Heart left ventricle (tissue), 16 donors: Measurements from ENCODE around the gene BACH2. TPM values are rescaled to one million over a fixed set of nuclear protein-coding genes. Genes with fewer than 3 reads are reported as not detected.

Experiments used
- ATAC-seq, 4 donors: fragments of 200-7000 bp; cut with Tn5 transposase; one replicate each; pipeline ENCODE4 v1.9.1; 2020 to 2022; ENCODE audit warnings: moderate library complexity in 4 of 4, mild to moderate bottlenecking in 3 of 4, moderate number of reproducible peaks in 1 of 4
- DNase-seq, 5 donors: peaks; one replicate each; pipeline ENCODE4 v3.0.0-alpha.2; 2020
- H3K27ac ChIP-seq, 12 donors: fragments of 200-600 bp; sonication (generic) in 4 of 12; one replicate each; pipeline versions ENCODE4 v1.5.0 to v1.8.0; 2016 to 2022; ENCODE audit warnings: mild to moderate bottlenecking in 2 of 12
- H3K27me3 ChIP-seq, 9 donors: fragments of 200-600 bp; sonication (generic) in 2 of 9; one replicate each; pipeline versions ENCODE4 v1.5.1 to v1.8.0; 2016 to 2022; ENCODE audit warnings: mild to moderate bottlenecking in 3 of 9
- H3K36me3 ChIP-seq, 9 donors: fragments of 200-600 bp; sonication (generic) in 2 of 9; one replicate each; pipeline versions ENCODE4 v1.5.0 to v1.8.0; 2018 to 2022; ENCODE audit warnings: mild to moderate bottlenecking in 2 of 9
- H3K4me1 ChIP-seq, 12 donors: fragments of 200-600 bp; sonication (generic) in 4 of 12; one replicate each; pipeline versions ENCODE4 v1.5.0 to v1.8.0; 2016 to 2022; ENCODE audit warnings: mild to moderate bottlenecking in 3 of 12
- H3K4me3 ChIP-seq, 12 donors: fragments of 200-600 bp; sonication (generic) in 4 of 12; one replicate each; pipeline versions ENCODE4 v1.5.0 to v1.8.0; 2017 to 2022; ENCODE audit warnings: mild to moderate bottlenecking in 9 of 12, moderate library complexity in 4 of 12
- H3K9me3 ChIP-seq, 12 donors: fragments of 200-600 bp; sonication (generic) in 4 of 12; one replicate each; pipeline versions ENCODE4 v1.5.0 to v1.8.0; 2016 to 2022; ENCODE audit warnings: mild to moderate bottlenecking in 1 of 12
- CTCF ChIP-seq, 12 donors: fragments of 200-600 bp; sonication (generic) in 4 of 12; IDR thresholded peaks; one replicate each; pipeline versions ENCODE4 v1.5.0 to v1.8.0; 2018 to 2022; ENCODE audit warnings: antibody characterized with exemption in 12 of 12, mild to moderate bottlenecking in 5 of 12
- POLR2A ChIP-seq, 2 donors: fragments of 450-650 bp; IDR thresholded peaks; one replicate each; pipeline ENCODE4 v1.6.1; 2017; ENCODE audit warnings: antibody characterized with exemption in 2 of 2, mild to moderate bottlenecking in 2 of 2, moderate library complexity in 2 of 2
- WGBS, 4 donors: extraction: QIAGEN DNeasy Blood & Tissue Kit in 2 of 4; methylation state at CpG; one replicate each; pipeline versions ENCODE4 v1.1.5 to v1.1.7; 2013 to 2018; 5-methylcytosine and 5-hydroxymethylcytosine counted together
- intact Hi-C, 10 donors: fragments of 100-400 bp; cut with DNase I; formaldehyde crosslinking; loops; one replicate each; pipeline versions ENCODE4 v1.11.1 to v1.14.2; 2022
- polyA plus RNA-seq, 2 donors: library from polyadenylated mRNA; stranded (reverse); fragments of 200-250 nt; gene quantifications; one replicate each; pipeline ENCODE4 v1.2.3, GENCODE V29; 2013
- total RNA-seq, 9 donors: library from RNA; depleted of rRNA in 2 of 9; stranded (reverse); fragments of >200 nt in 2 of 9; fragmentation: NEBNext Ultra II Directional in 3 of 9; extraction: Animal tissue kit (Norgen Biotek cat#: 25700) in 3 of 9; gene quantifications; one replicate each; pipeline versions ENCODE4 v1.1.0 to v1.2.4, GENCODE V29; 2016 to 2023
- donor health status: ischemic (EF 13 %, LVEDD 7.1; RV severe dilation, severe dysfunction).
- donor health status: healthy with polysubstance abuse.
- donor health status: DM: no; HTN: yes; CAD: no.
- donor health status: DM: no; HTN: no; CAD: no.
- donor health status: ischemic (EF 25% LVEDD 6.9; RV normal size, moderate dysfunction).
- donor health status: ischemic (EF 25% LVEDD 5.7; RV mildly dilated, moderate dysfunction).
- donor health status: healthy.
- donor health status: DM: yes; HTN: yes; CAD: no.
- donor health status: ischemic (EF 35%, LVEDD 5.7; RV mildly dilated, moderate dysfunction).
- donor health status: nonischemic (EF 11% LVEDD 7.7; RV severe dilation, severe dysfunction).
- donor health status: DM: yes; HTN: yes; CAD: no.
- donor health status: PGD.
- donor health status: ischemic (EF 29% LVEDD 5.4; RV normal size, mild dysfunction).
- donor health status: nonischemic (EF 23%, LVEDD 6.1; RV moderate dilation, normal function).

Gene BACH2
- total and polyA plus RNA-seq, 11 donors = 0.23 to 8.4 (median 1.5) TPM

- Histone ChIP-seq H3K4me3 (no peak overlapping the region), H3K27me3 (no peaks in the 10 kb centered on the region), H3K36me3 (peaks cover 0 to 3% (median 0%) of the 10 kb centered on the region in 9 donors), H3K4me1 (peaks cover 0 to 21% (median 0%) of the 10 kb centered on the region in 12 donors), H3K27ac (no peak overlapping the region), H3K9me3 (no peaks in the 10 kb centered on the region)
- whole genome bisulfite sequencing, 4 donors = 88 to 95% (median 92%) methylated on average over 4 of the region's 4 CpGs
- ATAC-seq (no peak), DNase-seq (no peak)
- intact Hi-C loops = no loop called here
- TF ChIP-seq CTCF (IDR thresholded peaks at IDR 0.05) (no peak), POLR2A (IDR thresholded peaks at IDR 0.05) (no peak)
Measured at GRCh38 chr6:89956182-89956581, 340.5 kb downstream of the BACH2 start.

- DNase-seq (no peak), ATAC-seq (no peak)
- H3K4me1 ChIP-seq = peaks cover 0 to 21% (median 0%) of the 10 kb centered on the region in 12 donors
- no peak overlapping the region for H3K27ac ChIP-seq
- intact Hi-C loops = no loop called here
- TF ChIP-seq POLR2A (IDR thresholded peaks at IDR 0.05) (no peak), CTCF (IDR thresholded peaks at IDR 0.05) (no peak)
- H3K4me3 ChIP-seq = no peak overlapping the region
- H3K36me3 ChIP-seq = peaks cover 0 to 11% (median 2%) of the 10 kb centered on the region in 9 donors
- H3K9me3 ChIP-seq = no peaks in the 10 kb centered on the region
- no peaks in the 10 kb centered on the region for H3K27me3 ChIP-seq
- WGBS, 4 donors = 83 to 93% (median 85%) methylated on average over 5 of the region's 5 CpGs
Measured at GRCh38 chr6:89955364-89955763, 341.3 kb downstream of the BACH2 start.

- WGBS, 4 donors = 75 to 95% (median 82%) methylated on average over 1 of the region's 1 CpG
Measured at GRCh38 chr6:89954721-89955148, 341.9 kb downstream of the BACH2 start.

GRCh38 chr6:89952686-89953085 is 344.0 kb downstream of the BACH2 start:
- peaks cover 0 to 26% (median 12%) of the 10 kb centered on the region in 9 donors for H3K36me3 ChIP-seq
- peaks cover 0 to 21% (median 0%) of the 10 kb centered on the region in 12 donors for H3K4me1 ChIP-seq
- 71 to 78% (median 75%) methylated on average over 4 of the region's 4 CpGs for WGBS, 4 donors
- TF ChIP-seq POLR2A (IDR thresholded peaks at IDR 0.05) (no peak), CTCF (IDR thresholded peaks at IDR 0.05) (no peak)
- H3K27ac ChIP-seq = peak overlapping the region in 1 of 12 donors; percentile 37
- no peaks in the 10 kb centered on the region for H3K27me3 ChIP-seq
- DNase-seq = no peak
- no peak overlapping the region for H3K4me3 ChIP-seq
- H3K9me3 ChIP-seq = no peaks in the 10 kb centered on the region
- intact Hi-C loops = no loop called here
- no peak for ATAC-seq

More at GRCh38 chr6:89954721-89955148, 341.9 kb downstream of the BACH2 start:
- intact Hi-C loops = no loop called here
- DNase-seq = no peak
- Histone ChIP-seq H3K36me3 (peaks cover 0 to 17% (median 6%) of the 10 kb centered on the region in 9 donors), H3K27ac (no peak overlapping the region), H3K9me3 (no peaks in the 10 kb centered on the region), H3K4me3 (no peak overlapping the region), H3K27me3 (no peaks in the 10 kb centered on the region), H3K4me1 (peaks cover 0 to 21% (median 0%) of the 10 kb centered on the region in 12 donors)
- ATAC-seq = no peak
- TF ChIP-seq CTCF (IDR thresholded peaks at IDR 0.05) = no peak
- no peak for TF ChIP-seq POLR2A (IDR thresholded peaks at IDR 0.05)
